GM10248 (cell line): ENCODE measurements around the gene CHMP6.

Experiments
- CTCF ChIA-PET: fragments of 300-600 bp; sonication (Branson Sonifier 250); formaldehyde crosslinking; extraction: SDS; loops from one replicate; lab custom pipeline; 2021; ENCODE audit warnings: antibody characterized with exemption; lab: Yijun Ruan, JAX
- POLR2A ChIA-PET: fragments of 350-650 bp; sonication (Branson Sonifier 250); formaldehyde crosslinking; extraction: SDS; loops from one replicate; lab custom pipeline; 2020; ENCODE audit warnings: antibody characterized with exemption; lab: Yijun Ruan, JAX
- DNase-seq: peaks from one replicate; pipeline ENCODE4 v3.0.0; 2012; ENCODE audit errors: extremely low spot score
- TF ChIP-seq, protein P1 (sequence below): IDR thresholded peaks from 2 replicates; pipeline ENCODE4 v1.5.1; 2012; ENCODE audit warnings: mild to moderate bottlenecking, low read depth; ENCODE audit errors: extremely low read depth, missing control alignments, control extremely low read depth

Gene CHMP6

DNA sequence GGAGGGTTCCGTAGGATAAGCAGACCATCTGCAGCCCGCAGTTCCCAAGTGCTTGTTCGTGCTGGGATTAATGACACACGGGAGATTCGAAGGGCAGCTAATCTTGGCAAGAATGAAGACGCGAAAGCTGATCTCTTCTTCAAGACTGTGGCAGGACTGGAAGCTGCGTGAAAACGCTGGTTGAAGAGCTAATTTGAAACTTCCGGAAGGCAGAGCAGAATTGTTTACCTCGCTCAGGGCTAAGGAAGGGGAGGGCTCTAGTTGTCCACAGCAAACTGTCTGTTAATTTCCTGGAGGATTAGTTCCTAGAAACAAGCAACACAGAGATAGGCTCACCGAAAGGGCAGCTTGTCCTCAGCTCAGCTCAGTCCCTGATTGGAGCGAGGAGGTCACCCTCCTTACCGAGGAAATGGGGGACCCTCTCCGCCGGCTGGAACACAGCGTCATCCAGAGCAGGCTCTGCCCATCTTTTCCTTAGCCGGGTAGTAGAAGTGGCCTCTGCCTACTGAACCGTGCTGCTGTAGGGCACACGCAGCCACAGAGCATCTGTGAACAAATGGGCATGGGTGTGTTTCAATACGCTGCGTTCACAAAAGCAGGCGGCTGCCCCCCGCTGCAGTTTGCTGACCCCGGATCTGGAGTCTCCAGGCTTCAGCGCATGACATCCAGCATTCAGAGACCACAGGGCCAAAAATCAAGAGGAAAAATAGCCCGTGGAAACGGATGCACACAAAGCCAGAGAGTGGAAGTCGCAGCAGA lies 26.6 kb downstream of the CHMP6 start:
- CTCF ChIA-PET, result interaction anchor here (1.4 kb wide), 1 partner anchor 48 kb away, joined by 4 read pairs; no protein-coding TSS in a partner anchor

DNA sequence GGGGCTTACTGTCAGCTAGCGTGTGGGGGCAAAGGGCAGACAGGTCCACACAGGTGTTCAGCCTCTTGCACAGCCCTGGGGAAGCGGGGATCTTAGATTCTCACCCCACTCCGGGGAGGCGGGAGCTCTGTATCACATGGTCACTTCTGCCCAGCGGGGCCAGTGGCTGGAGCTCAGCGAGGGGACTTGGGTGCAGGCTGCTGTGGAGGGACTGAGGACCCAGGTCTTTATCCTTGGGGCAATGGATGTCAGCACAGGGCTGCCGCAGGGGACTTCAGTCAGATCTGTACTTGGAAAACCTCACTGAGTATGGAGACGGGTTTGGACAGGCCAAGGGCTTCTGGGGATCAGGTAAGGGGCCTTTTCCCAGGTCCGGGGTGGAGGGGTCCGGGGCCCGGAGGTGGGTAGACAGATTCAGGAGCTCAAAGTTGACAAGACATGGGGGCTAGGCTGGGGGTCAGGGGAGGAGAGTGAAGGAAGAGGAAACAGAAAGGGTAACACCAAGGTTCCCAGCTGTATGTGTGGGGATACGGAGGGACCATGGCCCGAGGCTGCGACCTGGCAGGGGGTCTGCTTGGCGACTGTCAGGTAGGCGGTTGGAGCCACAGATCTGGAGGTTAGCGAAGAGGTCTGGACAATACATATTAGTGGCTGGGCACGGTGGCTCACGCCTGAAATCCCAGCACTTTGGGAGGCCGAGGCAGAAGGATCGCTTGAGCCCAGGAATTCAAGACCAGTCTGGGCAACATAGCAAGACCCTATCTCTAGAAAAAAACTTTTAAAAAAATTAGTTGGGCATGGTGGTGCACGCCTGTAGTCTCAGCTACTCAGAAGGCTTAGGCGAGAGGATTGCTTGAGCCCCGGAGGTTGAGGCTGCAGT lies 28.2 kb downstream of the CHMP6 start:
- TF ChIP-seq, protein P1, sequence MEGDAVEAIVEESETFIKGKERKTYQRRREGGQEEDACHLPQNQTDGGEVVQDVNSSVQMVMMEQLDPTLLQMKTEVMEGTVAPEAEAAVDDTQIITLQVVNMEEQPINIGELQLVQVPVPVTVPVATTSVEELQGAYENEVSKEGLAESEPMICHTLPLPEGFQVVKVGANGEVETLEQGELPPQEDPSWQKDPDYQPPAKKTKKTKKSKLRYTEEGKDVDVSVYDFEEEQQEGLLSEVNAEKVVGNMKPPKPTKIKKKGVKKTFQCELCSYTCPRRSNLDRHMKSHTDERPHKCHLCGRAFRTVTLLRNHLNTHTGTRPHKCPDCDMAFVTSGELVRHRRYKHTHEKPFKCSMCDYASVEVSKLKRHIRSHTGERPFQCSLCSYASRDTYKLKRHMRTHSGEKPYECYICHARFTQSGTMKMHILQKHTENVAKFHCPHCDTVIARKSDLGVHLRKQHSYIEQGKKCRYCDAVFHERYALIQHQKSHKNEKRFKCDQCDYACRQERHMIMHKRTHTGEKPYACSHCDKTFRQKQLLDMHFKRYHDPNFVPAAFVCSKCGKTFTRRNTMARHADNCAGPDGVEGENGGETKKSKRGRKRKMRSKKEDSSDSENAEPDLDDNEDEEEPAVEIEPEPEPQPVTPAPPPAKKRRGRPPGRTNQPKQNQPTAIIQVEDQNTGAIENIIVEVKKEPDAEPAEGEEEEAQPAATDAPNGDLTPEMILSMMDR, result no peak
- ChIA-PET POLR2A (no interaction called here), CTCF (interaction anchor here (0.9 to 3.1 kb wide), 3 partner anchors 11 to 82 kb away, joined by 3 to 14 read pairs (median 3); no protein-coding TSS in a partner anchor)
- DNase-seq, result no peak

More for the DNA sequence above, 26.6 kb downstream of the CHMP6 start:
- DNase-seq, result no peak
- TF ChIP-seq, protein P1, result no peak
- POLR2A ChIA-PET, result no interaction called here

DNA sequence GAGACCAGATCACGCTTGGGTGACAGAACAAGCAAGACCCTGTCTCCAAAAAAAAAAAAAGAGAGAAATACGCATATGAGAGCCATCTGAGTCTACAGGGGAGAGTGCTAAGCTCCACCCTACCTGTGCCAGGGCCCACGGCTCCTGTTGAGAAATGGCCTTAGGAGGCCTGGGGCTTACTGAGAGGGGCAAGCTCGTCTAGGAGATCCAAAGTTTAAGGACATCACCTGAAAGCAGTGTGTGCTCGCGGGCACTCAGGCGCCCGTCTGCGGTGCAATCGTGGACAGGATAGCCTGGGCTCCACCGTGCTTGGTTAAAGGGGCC lies 28.8 kb downstream of the CHMP6 start:
- no peak for DNase-seq
- POLR2A ChIA-PET, result interaction anchor here (0.6 kb wide), 1 partner anchor 1044 kb away, joined by 4 read pairs; no protein-coding TSS in a partner anchor
- TF ChIP-seq, protein P1, result no peak
- CTCF ChIA-PET, result interaction anchor here (0.7 to 3.1 kb wide), 3 partner anchors 11 to 82 kb away, joined by 3 to 14 read pairs (median 3); no protein-coding TSS in a partner anchor

DNA sequence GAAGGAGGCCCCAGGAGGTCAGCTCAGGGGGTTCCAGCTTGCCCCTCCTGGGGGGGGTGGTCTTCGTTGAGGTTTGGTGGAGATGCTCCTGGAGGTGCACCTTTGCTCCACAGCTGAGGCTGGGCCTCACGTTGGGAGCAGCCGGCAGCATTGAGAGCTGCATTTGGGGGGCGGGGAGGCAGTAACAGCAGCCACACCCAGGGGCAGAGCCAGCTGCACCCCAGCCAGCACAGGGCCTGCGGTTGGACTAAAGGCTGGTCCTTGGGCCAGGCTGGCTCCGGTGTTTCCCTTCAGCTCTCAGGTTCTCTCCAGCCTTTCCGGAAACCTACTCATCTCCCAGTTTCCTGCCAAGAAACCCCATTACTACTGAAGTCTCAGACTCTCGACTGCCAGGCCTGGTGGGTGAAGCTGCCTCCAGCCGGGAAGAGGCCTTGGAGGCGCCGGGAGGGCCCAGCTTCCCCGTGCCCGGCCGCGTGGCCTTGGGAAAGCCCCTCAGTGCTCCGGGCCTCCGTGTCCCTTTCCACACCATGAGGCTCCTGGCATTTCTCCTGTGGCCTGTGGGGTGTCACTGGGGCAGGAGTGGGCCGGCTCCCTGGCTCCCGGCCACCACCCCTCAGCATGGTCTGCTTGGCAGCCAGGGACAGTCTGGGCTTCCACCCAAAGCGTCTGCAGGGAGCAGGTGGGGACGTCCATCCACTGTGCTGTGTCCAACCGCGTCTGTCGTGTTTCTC lies 29.3 kb downstream of the CHMP6 start:
- TF ChIP-seq, protein P1, result no peak
- ChIA-PET POLR2A (interaction anchor here (0.6 kb wide), 1 partner anchor 1045 kb away, joined by 4 read pairs; no protein-coding TSS in a partner anchor), CTCF (interaction anchor here (0.7 to 3.1 kb wide), 2 partner anchors 33 to 81 kb away, joined by 3 to 14 read pairs; no protein-coding TSS in a partner anchor)
- DNase-seq, result no peak

DNA sequence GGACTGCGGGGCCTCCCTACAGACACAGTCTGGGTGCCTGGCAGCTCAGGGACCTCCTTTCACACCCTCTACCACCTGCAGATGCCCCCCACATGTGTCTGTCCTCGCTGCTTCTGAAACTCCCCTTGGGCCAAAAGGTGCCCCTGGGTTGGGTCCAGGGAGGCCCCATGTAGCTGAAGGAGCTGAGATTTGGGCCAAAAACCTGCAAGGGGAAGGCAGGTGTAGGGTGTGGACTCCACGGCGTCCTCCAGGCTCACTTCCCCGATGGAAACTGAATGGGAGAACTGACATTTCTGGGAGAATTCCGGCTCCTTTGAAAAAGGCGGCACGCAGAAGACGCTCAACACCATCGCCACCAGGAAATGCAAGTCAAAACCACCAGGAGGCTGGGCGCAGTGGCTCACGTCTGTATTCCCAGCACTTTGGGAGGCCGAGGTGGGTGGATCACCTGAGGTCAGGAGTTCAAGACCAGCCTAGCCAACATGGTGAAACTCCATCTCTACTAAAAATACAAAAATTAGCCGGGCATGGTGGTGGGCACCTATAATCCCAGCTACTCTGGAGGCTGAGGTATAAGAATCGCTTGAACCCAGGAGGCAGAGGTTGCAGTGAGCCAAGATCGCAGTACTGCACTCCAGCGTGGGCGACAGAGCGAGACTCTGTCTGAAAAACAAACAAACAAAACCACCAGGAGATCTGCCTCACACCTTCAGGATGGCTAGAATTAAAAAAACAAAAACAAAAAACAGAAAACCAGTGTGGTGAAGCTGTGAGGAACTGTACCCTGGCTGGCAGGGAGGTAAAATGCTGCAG lies 30.1 kb downstream of the CHMP6 start:
- ChIA-PET CTCF (interaction anchor here (2.7 to 4.6 kb wide), 3 partner anchors 76 to 81 kb away, joined by 11 to 37 read pairs (median 14); no protein-coding TSS in a partner anchor), POLR2A (no interaction called here)
- TF ChIP-seq, protein P1, result no peak
- DNase-seq, result no peak
